ENCODE data around the gene PLCL2.
A peak's percentile ranks its signal among the peaks of the same experiment; 100 is the strongest.

The PLCL2 gene

GRCh38 chr3:16884748-16885592 lies at the start of gene PLCL2:
TSS of gene PLCL2 (plus strand) at chr3:16884955. CDS start at chr3:16885040, 85 bp downstream.
- peak; percentile 34 for DNase-seq (ENCODE audit: low spot score)

GRCh38 chr3:16836505-16837237 lies 48.1 kb upstream of the PLCL2 start:
- peak; percentile 44 for DNase-seq (ENCODE audit: low spot score)

GRCh38 chr3:16837602-16838001 lies 47.2 kb upstream of the PLCL2 start:
- DNase-seq (ENCODE audit: low spot score), result no peak

- DNase-seq (ENCODE audit: low spot score), result no peak
These were observed 46.2 kb upstream of the PLCL2 start for GRCh38 chr3:16838561-16838960.

- no peak for DNase-seq (ENCODE audit: low spot score)
These were observed 45.3 kb upstream of the PLCL2 start for GRCh38 chr3:16839271-16840100.

GRCh38 chr3:16840101-16840424 lies 44.7 kb upstream of the PLCL2 start:
- no peak for DNase-seq (ENCODE audit: low spot score)

- DNase-seq (ENCODE audit: low spot score), result no peak
These were observed 43.6 kb upstream of the PLCL2 start for GRCh38 chr3:16841041-16841753.

GRCh38 chr3:16841904-16842271 lies 42.9 kb upstream of the PLCL2 start:
- no peak for DNase-seq (ENCODE audit: low spot score)

GRCh38 chr3:16842272-16843270 lies 42.2 kb upstream of the PLCL2 start:
- DNase-seq (ENCODE audit: low spot score), result no peak

GRCh38 chr3:16844222-16844621 lies 40.5 kb upstream of the PLCL2 start:
- DNase-seq (ENCODE audit: low spot score), result no peak

- no peak for DNase-seq (ENCODE audit: low spot score)
These were observed 40.0 kb upstream of the PLCL2 start for GRCh38 chr3:16844791-16845190.

GRCh38 chr3:16846373-16847080 lies 38.2 kb upstream of the PLCL2 start:
- no peak for DNase-seq (ENCODE audit: low spot score)

- DNase-seq (ENCODE audit: low spot score), result no peak
These were observed 36.7 kb upstream of the PLCL2 start for GRCh38 chr3:16848007-16848406.

GRCh38 chr3:16849229-16849628 lies 35.5 kb upstream of the PLCL2 start:
- no peak for DNase-seq (ENCODE audit: low spot score)

GRCh38 chr3:16849795-16850194 lies 35.0 kb upstream of the PLCL2 start:
- DNase-seq (ENCODE audit: low spot score), result peak; percentile 42

GRCh38 chr3:16855497-16855896 lies 29.3 kb upstream of the PLCL2 start:
- no peak for DNase-seq (ENCODE audit: low spot score)

- no peak for DNase-seq (ENCODE audit: low spot score)
These were observed 24.5 kb upstream of the PLCL2 start for GRCh38 chr3:16860234-16860633.

GRCh38 chr3:16861432-16861831 lies 23.3 kb upstream of the PLCL2 start:
- no peak for DNase-seq (ENCODE audit: low spot score)

- peak; percentile 50 for DNase-seq (ENCODE audit: low spot score)
These were observed 20.0 kb upstream of the PLCL2 start for GRCh38 chr3:16864610-16865313.
